ENCODE results near the gene CLEC16A.

GRCh38 chr16:10918294-10919002 is 25.9 kb upstream of the CLEC16A start:
- TF ChIP-seq SIN3A (IDR thresholded peaks at IDR 0.05; ENCODE audit: borderline replicate concordance in 2 of 2, control insufficient read depth in 1 of 2, low read depth in 2 of 2, low read length in 2 of 2) = no peak
- TF ChIP-seq, protein P1, sequence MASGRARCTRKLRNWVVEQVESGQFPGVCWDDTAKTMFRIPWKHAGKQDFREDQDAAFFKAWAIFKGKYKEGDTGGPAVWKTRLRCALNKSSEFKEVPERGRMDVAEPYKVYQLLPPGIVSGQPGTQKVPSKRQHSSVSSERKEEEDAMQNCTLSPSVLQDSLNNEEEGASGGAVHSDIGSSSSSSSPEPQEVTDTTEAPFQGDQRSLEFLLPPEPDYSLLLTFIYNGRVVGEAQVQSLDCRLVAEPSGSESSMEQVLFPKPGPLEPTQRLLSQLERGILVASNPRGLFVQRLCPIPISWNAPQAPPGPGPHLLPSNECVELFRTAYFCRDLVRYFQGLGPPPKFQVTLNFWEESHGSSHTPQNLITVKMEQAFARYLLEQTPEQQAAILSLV (tag; IDR thresholded peaks at IDR 0.05) = no peak
- no peak for TF ChIP-seq CHD1 (IDR thresholded peaks at IDR 0.05; ENCODE audit: low read length)
- TF ChIP-seq ZKSCAN3 (CRISPR knock-in tag; IDR thresholded peaks at IDR 0.05) = no peak
- TF ChIP-seq CTCF (IDR thresholded peaks at IDR 0.05 in 2 of 3, conservative IDR thresholded peaks at IDR 0.05 in 1 of 3; ENCODE audit: insufficient read depth in 2 of 3, low read depth in 1 of 3, low read length in 3 of 3) = peak; percentile 89 to 98 (median 95)
- peak; percentile 79 for TF ChIP-seq REST (IDR thresholded peaks at IDR 0.05; ENCODE audit: borderline replicate concordance)
- TF ChIP-seq REST (CRISPR knock-in tag; IDR thresholded peaks at IDR 0.05; ENCODE audit: low read depth) = no peak
- no peak for TF ChIP-seq NEUROD1 (IDR thresholded peaks at IDR 0.05; ENCODE audit: borderline replicate concordance, low read depth, low read length, partially characterized antibody)
- no peak for TF ChIP-seq ZNF655 (CRISPR knock-in tag; IDR thresholded peaks at IDR 0.05)
- TF ChIP-seq EZH2 (IDR thresholded peaks at IDR 0.05; ENCODE audit: borderline replicate concordance, low read depth, low read length) = no peak
- no peak for TF ChIP-seq RERE (CRISPR knock-in tag; IDR thresholded peaks at IDR 0.05; ENCODE audit: borderline replicate concordance)
- TF ChIP-seq RNF2 (IDR thresholded peaks at IDR 0.05) = no peak
- no peak for TF ChIP-seq GTF2F1 (IDR thresholded peaks at IDR 0.05; ENCODE audit: low read depth, low read length)
- no peak for TF ChIP-seq NBN (IDR thresholded peaks at IDR 0.05; ENCODE audit: low read depth)
- no peak for TF ChIP-seq JUN (IDR thresholded peaks at IDR 0.05; ENCODE audit: borderline replicate concordance, low read depth, low read length)
- TF ChIP-seq JUN (CRISPR knock-in tag; IDR thresholded peaks at IDR 0.05; ENCODE audit: borderline replicate concordance) = 0 out of 2 replicates have a peak, but pooled peaks have one; percentile 39

Measured in K562 (cell line).